CD8-positive, alpha-beta memory T cell (primary cell): Measurements from ENCODE around the gene CTCFL. TPM values are rescaled to one million over a fixed set of nuclear protein-coding genes. Genes with fewer than 3 reads are reported as not detected.

ENCODE experiments used
- CTCF ChIA-PET: fragments of 350-600 bp; sonication (Branson Sonifier 250); formaldehyde crosslinking; loops from one replicate; lab custom pipeline; 2021; ENCODE audit warnings: antibody characterized with exemption; lab: Charles Lee
- POLR2A ChIA-PET: fragments of 350-600 bp; sonication (Branson Sonifier 250); formaldehyde crosslinking; loops from one replicate; lab custom pipeline; 2021; ENCODE audit warnings: antibody characterized with exemption; lab: Charles Lee
- DNase-seq, 5 donors: peaks; one replicate each; pipeline versions ENCODE4 v3.0.0 to v3.0.0-alpha.2; 2020 to 2022; ENCODE audit warnings: mixed read lengths in 1 of 5
- H3K27ac ChIP-seq: one replicate; pipeline ENCODE4 v1.7.0; 2013; ENCODE audit warnings: low read depth, mild to moderate bottlenecking, low read length, moderate library complexity
- H3K27me3 ChIP-seq: 2 replicates; pipeline ENCODE4 v1.7.0; 2013; ENCODE audit warnings: low read length, mild to moderate bottlenecking; ENCODE audit not compliant: insufficient read depth, poor library complexity, severe bottlenecking
- H3K36me3 ChIP-seq: 2 replicates; pipeline ENCODE4 v1.7.0; 2013; ENCODE audit warnings: mild to moderate bottlenecking, low read length, moderate library complexity; ENCODE audit not compliant: insufficient read depth
- H3K4me1 ChIP-seq: 2 replicates; pipeline ENCODE4 v1.7.0; 2013; ENCODE audit warnings: mild to moderate bottlenecking, low read length, moderate library complexity; ENCODE audit not compliant: insufficient read depth
- H3K4me3 ChIP-seq: 2 replicates; pipeline ENCODE4 v1.7.0; 2013; ENCODE audit warnings: mild to moderate bottlenecking, low read length
- H3K9me3 ChIP-seq: 2 replicates; pipeline ENCODE4 v1.7.0; 2013; ENCODE audit warnings: mild to moderate bottlenecking, low read length
- H3K27ac Mint-ChIP-seq, 8 donors: one replicate each; pipeline ENCODE4 v1.8.0; 2020 to 2021; ENCODE audit warnings: mixed read lengths in 8 of 8, mild to moderate bottlenecking in 6 of 8, inconsistent platforms in 3 of 8, moderate library complexity in 3 of 8
- H3K27me3 Mint-ChIP-seq, 2 donors: one replicate each; pipeline ENCODE4 v1.8.0; 2020 to 2021; ENCODE audit warnings: mixed read lengths in 2 of 2, mild to moderate bottlenecking in 1 of 2, moderate library complexity in 1 of 2
- H3K36me3 Mint-ChIP-seq, 3 donors: one replicate each; pipeline ENCODE4 v1.8.0; 2020 to 2021; ENCODE audit warnings: mixed read lengths in 3 of 3, inconsistent platforms in 1 of 3, mild to moderate bottlenecking in 1 of 3
- H3K4me1 Mint-ChIP-seq, 3 donors: one replicate each; pipeline ENCODE4 v1.8.0; 2020 to 2021; ENCODE audit warnings: mixed read lengths in 3 of 3, inconsistent platforms in 1 of 3, mild to moderate bottlenecking in 1 of 3
- H3K4me3 Mint-ChIP-seq, 7 donors: one replicate each; pipeline ENCODE4 v1.8.0; 2020 to 2021; ENCODE audit warnings: mixed read lengths in 7 of 7, mild to moderate bottlenecking in 6 of 7, moderate library complexity in 4 of 7, inconsistent platforms in 2 of 7
- H3K9me3 Mint-ChIP-seq, 5 donors: one replicate each; pipeline ENCODE4 v1.8.0; 2020 to 2022; ENCODE audit warnings: mixed read lengths in 5 of 5, mild to moderate bottlenecking in 3 of 5, moderate library complexity in 2 of 5, inconsistent platforms in 1 of 5
- polyA plus RNA-seq: library from polyadenylated mRNA; unstranded; fragments of 300-500 nt; fragmentation: Illumina TruSeq; gene quantifications from one replicate; pipeline ENCODE4 v1.2.3, GENCODE V29; 2021
- total RNA-seq, 2 experiments: library from RNA; stranded (reverse); gene quantifications; one replicate each; pipeline ENCODE4 v1.2.3, GENCODE V29; 2021

Gene CTCFL
- total and polyA plus RNA-seq, 3 experiments from 2014 or later, result not detected

GRCh38 chr20:57484772-57485171 lies 40.2 kb downstream of the CTCFL start:
- Mint-ChIP-seq H3K4me3 (no peak overlapping the region), H3K27ac (no peak overlapping the region), H3K4me1 (peaks cover 0 to 23% (median 2%) of the 10 kb centered on the region in 3 donors), H3K27me3 (peaks cover 6 to 8% of the 10 kb centered on the region in 2 donors), H3K36me3 (peaks cover 0 to 1% (median 0%) of the 10 kb centered on the region in 3 donors), H3K9me3 (no peaks in the 10 kb centered on the region)
- H3K9me3 ChIP-seq, result no peaks in the 10 kb centered on the region
- CTCF ChIA-PET, result no interaction called here
- no peak overlapping the region for H3K4me3 ChIP-seq
- POLR2A ChIA-PET, result no interaction called here
- H3K27ac ChIP-seq, result no peak overlapping the region
- no peaks in the 10 kb centered on the region for H3K27me3 ChIP-seq
- no peak for DNase-seq
- H3K36me3 ChIP-seq, result no peaks in the 10 kb centered on the region
- H3K4me1 ChIP-seq, result peaks cover 26% of the 10 kb centered on the region

DNA sequence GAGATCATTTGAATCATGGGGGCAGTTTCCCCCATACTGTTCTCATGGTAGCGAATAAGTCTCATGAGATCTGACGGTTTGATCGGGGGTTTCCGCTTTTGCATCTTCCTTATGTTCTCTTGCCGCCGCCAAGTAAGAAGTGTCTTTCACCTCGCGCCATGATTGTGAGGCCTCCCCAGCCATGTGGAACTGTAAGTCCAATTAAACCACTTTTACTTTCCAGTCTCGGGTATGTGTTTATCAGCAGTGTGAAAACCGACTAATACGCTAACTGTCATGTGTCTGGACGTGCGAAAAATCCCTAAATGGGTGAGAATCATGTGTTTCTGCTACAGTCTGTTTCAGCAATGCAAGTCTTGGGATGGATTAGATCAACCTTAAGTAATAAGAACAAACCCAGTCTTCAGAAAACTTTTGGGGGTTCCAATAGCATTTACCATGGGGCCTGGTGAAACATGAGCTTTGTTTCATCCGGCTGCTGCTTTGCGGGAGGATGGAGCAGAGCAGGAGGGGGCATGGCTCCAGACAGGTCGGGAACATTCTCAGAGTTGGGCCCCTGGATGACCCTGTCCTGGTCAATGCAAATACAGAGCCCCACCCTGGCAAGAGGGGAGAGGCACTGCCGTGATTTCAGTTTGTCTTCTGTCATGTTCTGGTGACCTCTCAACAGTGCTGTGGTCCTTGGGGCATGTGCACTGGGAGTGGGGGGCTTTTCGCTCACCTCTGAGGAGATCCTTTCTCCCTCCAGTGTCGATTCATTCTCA lies 41.5 kb downstream of the CTCFL start:
- Histone ChIP-seq H3K27me3 (no peaks in the 10 kb centered on the region), H3K36me3 (no peaks in the 10 kb centered on the region), H3K4me1 (peaks cover 26% of the 10 kb centered on the region), H3K9me3 (no peaks in the 10 kb centered on the region), H3K4me3 (no peak overlapping the region), H3K27ac (no peak overlapping the region)
- CTCF ChIA-PET, result interaction anchor here (1.2 to 1.7 kb wide), 2 partner anchors 12 to 85 kb away, joined by 4 to 7 read pairs; no protein-coding TSS in a partner anchor
- no peak overlapping the region for H3K4me3 Mint-ChIP-seq
- H3K36me3 Mint-ChIP-seq, result peaks cover 0 to 1% (median 0%) of the 10 kb centered on the region in 3 donors
- H3K27me3 Mint-ChIP-seq, result peaks cover 6 to 12% of the 10 kb centered on the region in 2 donors
- DNase-seq, result no peak
- POLR2A ChIA-PET, result no interaction called here
- peaks cover 0 to 23% (median 2%) of the 10 kb centered on the region in 3 donors for H3K4me1 Mint-ChIP-seq
- peak overlapping the region in 1 of 8 donors; percentile 8 for H3K27ac Mint-ChIP-seq
- H3K9me3 Mint-ChIP-seq, result no peaks in the 10 kb centered on the region

GRCh38 chr20:57482796-57483195 lies 42.1 kb downstream of the CTCFL start:
- no peak overlapping the region for H3K27ac ChIP-seq
- H3K4me1 ChIP-seq, result peaks cover 26% of the 10 kb centered on the region
- H3K9me3 ChIP-seq, result no peaks in the 10 kb centered on the region
- no peak for DNase-seq
- no peaks in the 10 kb centered on the region for H3K27me3 ChIP-seq
- H3K36me3 ChIP-seq, result no peaks in the 10 kb centered on the region
- no peak overlapping the region for H3K27ac Mint-ChIP-seq
- POLR2A ChIA-PET, result no interaction called here
- H3K4me3 ChIP-seq, result no peak overlapping the region
- H3K36me3 Mint-ChIP-seq, result no peaks in the 10 kb centered on the region
- H3K4me1 Mint-ChIP-seq, result peaks cover 0 to 23% (median 2%) of the 10 kb centered on the region in 3 donors
- H3K27me3 Mint-ChIP-seq, result peaks cover 6 to 12% of the 10 kb centered on the region in 2 donors
- CTCF ChIA-PET, result interaction anchor here (1.2 to 1.7 kb wide), 2 partner anchors 13 to 84 kb away, joined by 4 to 7 read pairs; no protein-coding TSS in a partner anchor
- H3K4me3 Mint-ChIP-seq, result no peak overlapping the region
- no peaks in the 10 kb centered on the region for H3K9me3 Mint-ChIP-seq

- H3K4me1 Mint-ChIP-seq, result peaks cover 0 to 23% (median 3%) of the 10 kb centered on the region in 3 donors
These were observed 42.8 kb downstream of the CTCFL start for GRCh38 chr20:57482148-57482547.

DNA sequence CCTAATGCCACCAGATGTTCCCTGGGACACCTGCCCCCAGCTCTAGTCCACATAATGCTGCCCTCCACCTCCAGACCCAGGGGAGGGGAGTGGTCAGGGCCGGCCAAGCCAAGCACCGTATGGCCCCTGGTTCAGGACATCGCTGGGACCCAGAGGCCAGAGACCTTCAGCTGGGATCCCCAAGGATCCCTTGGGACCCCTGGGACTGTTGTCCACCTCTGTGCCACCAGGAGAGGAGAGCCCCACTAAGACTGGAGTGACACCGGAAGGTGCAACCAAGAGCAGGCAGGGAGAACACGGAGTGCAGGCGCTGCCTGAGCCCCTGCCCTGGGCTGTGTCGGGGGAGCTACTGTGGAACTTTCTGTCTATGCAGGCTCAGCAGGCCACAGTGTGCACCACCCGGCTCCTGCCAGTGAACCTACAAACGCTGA lies 43.6 kb downstream of the CTCFL start:
- POLR2A ChIA-PET, result interaction anchor here (0.5 kb wide), 1 partner anchor 54 kb away, joined by 5 read pairs; no protein-coding TSS in a partner anchor
- H3K4me3 ChIP-seq, result peak overlapping the region; percentile 19
- Mint-ChIP-seq H3K27ac (peak overlapping the region in 1 of 8 donors; percentile 65), H3K9me3 (no peaks in the 10 kb centered on the region), H3K4me3 (peak overlapping the region in 1 of 7 donors; percentile 27), H3K36me3 (no peaks in the 10 kb centered on the region), H3K27me3 (peaks cover 5 to 17% of the 10 kb centered on the region in 2 donors), H3K4me1 (peaks cover 0 to 24% (median 3%) of the 10 kb centered on the region in 3 donors)
- CTCF ChIA-PET, result interaction anchor here (0.8 to 1.5 kb wide), 2 partner anchors 92 to 97 kb away, joined by 3 read pairs; no protein-coding TSS in a partner anchor
- no peaks in the 10 kb centered on the region for H3K9me3 ChIP-seq
- DNase-seq, result no peak
- H3K36me3 ChIP-seq, result no peaks in the 10 kb centered on the region
- H3K4me1 ChIP-seq, result peaks cover 27% of the 10 kb centered on the region
- no peak overlapping the region for H3K27ac ChIP-seq
- no peaks in the 10 kb centered on the region for H3K27me3 ChIP-seq

More at GRCh38 chr20:57482148-57482547, 42.8 kb downstream of the CTCFL start:
- H3K27me3 Mint-ChIP-seq, result peaks cover 6 to 17% of the 10 kb centered on the region in 2 donors
- Histone ChIP-seq H3K4me3 (no peak overlapping the region), H3K36me3 (no peaks in the 10 kb centered on the region), H3K27me3 (no peaks in the 10 kb centered on the region), H3K27ac (no peak overlapping the region), H3K9me3 (no peaks in the 10 kb centered on the region), H3K4me1 (peaks cover 26% of the 10 kb centered on the region)
- H3K4me3 Mint-ChIP-seq, result no peak overlapping the region
- DNase-seq, result no peak
- no peak overlapping the region for H3K27ac Mint-ChIP-seq
- no peaks in the 10 kb centered on the region for H3K9me3 Mint-ChIP-seq
- no peaks in the 10 kb centered on the region for H3K36me3 Mint-ChIP-seq
- CTCF ChIA-PET, result interaction anchor here (0.8 to 1.5 kb wide), 2 partner anchors 93 to 98 kb away, joined by 3 read pairs; no protein-coding TSS in a partner anchor
- POLR2A ChIA-PET, result interaction anchor here (0.7 kb wide), 1 partner anchor 20 kb away, joined by 3 read pairs; no protein-coding TSS in a partner anchor

DNA sequence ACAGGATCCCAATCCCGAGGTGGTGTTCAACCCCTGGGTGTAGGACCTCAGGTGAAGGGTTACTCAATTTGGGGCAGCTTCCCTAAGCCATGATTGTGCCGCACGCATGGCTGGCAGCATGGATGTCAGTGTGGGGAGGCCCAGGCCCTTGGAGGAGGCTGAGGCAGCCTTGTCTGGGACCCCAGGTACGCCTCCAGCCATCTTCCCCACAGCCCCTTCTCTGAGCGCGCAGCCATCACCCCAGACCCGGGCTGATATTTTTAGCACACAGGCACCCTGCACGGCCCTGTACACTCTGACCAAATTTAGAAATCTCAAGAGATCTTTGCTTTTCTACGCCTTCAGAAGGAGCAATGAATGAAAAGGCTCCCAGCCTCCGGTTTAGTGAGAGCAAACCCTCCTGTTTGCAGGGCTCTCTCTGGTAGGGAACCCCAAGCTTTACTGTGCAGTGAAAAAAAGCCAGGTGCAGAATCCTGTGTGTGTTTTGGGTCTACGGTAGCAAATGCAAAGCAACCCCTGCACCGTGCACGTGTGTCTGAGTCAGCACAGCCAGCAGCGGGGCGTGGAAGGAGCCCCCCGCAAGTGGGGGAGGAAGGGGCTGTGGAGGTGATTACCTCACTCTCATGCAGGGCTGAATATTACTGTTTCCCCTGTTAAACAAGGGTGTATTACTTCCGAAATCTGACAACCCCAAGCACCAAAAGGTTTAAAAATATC lies 44.3 kb downstream of the CTCFL start:
- no peak overlapping the region for H3K4me3 ChIP-seq
- peak overlapping the region in 1 of 8 donors; percentile 26 for H3K27ac Mint-ChIP-seq
- H3K36me3 ChIP-seq, result no peaks in the 10 kb centered on the region
- peaks cover 3 to 17% of the 10 kb centered on the region in 2 donors for H3K27me3 Mint-ChIP-seq
- H3K27me3 ChIP-seq, result no peaks in the 10 kb centered on the region
- ChIA-PET CTCF (no interaction called here), POLR2A (no interaction called here)
- peaks cover 34% of the 10 kb centered on the region for H3K4me1 ChIP-seq
- no peak overlapping the region for H3K27ac ChIP-seq
- no peak overlapping the region for H3K4me3 Mint-ChIP-seq
- peak in 1 of 5 donors; percentile 40 for DNase-seq
- H3K4me1 Mint-ChIP-seq, result peaks cover 0 to 31% (median 7%) of the 10 kb centered on the region in 3 donors
- H3K36me3 Mint-ChIP-seq, result no peaks in the 10 kb centered on the region
- H3K9me3 ChIP-seq, result no peaks in the 10 kb centered on the region
- H3K9me3 Mint-ChIP-seq, result no peaks in the 10 kb centered on the region

- Histone ChIP-seq H3K27ac (no peak overlapping the region), H3K4me3 (no peak overlapping the region), H3K36me3 (no peaks in the 10 kb centered on the region), H3K4me1 (peaks cover 41% of the 10 kb centered on the region), H3K9me3 (no peaks in the 10 kb centered on the region), H3K27me3 (no peaks in the 10 kb centered on the region)
- DNase-seq, result no peak
- H3K36me3 Mint-ChIP-seq, result no peaks in the 10 kb centered on the region
- no peak overlapping the region for H3K27ac Mint-ChIP-seq
- H3K4me1 Mint-ChIP-seq, result peaks cover 0 to 39% (median 8%) of the 10 kb centered on the region in 3 donors
- H3K27me3 Mint-ChIP-seq, result peaks cover 3 to 15% of the 10 kb centered on the region in 2 donors
- ChIA-PET POLR2A (no interaction called here), CTCF (interaction anchor here (0.8 kb wide), 1 partner anchor 11 kb away, joined by 3 read pairs; no protein-coding TSS in a partner anchor)
- H3K9me3 Mint-ChIP-seq, result no peaks in the 10 kb centered on the region
- H3K4me3 Mint-ChIP-seq, result no peak overlapping the region
These were observed 45.7 kb downstream of the CTCFL start for GRCh38 chr20:57479196-57479595.
